Activated naive CD8-positive, alpha-beta T cell treated with anti-CD3 and anti-CD28 coated beads for 36 hours (primary cell): ENCODE data around the gene FAM107B. TPM values are rescaled to one million over a fixed set of nuclear protein-coding genes. Genes with fewer than 3 reads are reported as not detected.

Experiments used
- DNase-seq: peaks from one replicate; pipeline ENCODE4 v3.0.0; 2021
- H3K27ac Mint-ChIP-seq: one replicate; pipeline ENCODE4 v1.8.0; 2022; ENCODE audit warnings: mild to moderate bottlenecking, moderate library complexity, mixed read lengths
- H3K27me3 Mint-ChIP-seq: one replicate; pipeline ENCODE4 v1.8.0; 2022; ENCODE audit warnings: mild to moderate bottlenecking, mixed read lengths
- H3K36me3 Mint-ChIP-seq: one replicate; pipeline ENCODE4 v1.8.0; 2021; ENCODE audit warnings: mild to moderate bottlenecking, mixed read lengths
- H3K4me1 Mint-ChIP-seq: one replicate; pipeline ENCODE4 v1.8.0; 2021; ENCODE audit warnings: mixed read lengths
- H3K4me3 Mint-ChIP-seq: one replicate; pipeline ENCODE4 v1.8.0; 2022; ENCODE audit warnings: mild to moderate bottlenecking, moderate library complexity, mixed read lengths
- H3K9me3 Mint-ChIP-seq: one replicate; pipeline ENCODE4 v1.8.0; 2022; ENCODE audit warnings: mixed read lengths
- total RNA-seq, 2 experiments: library from RNA; stranded (reverse); gene quantifications; one replicate each; pipeline ENCODE4 v1.2.3, GENCODE V29; 2021

FAM107B gene
- total RNA-seq, 2 experiments from 2014 or later, result 195 to 203 TPM

GRCh38 chr10:14798636-14799035 is 23.9 kb upstream of the FAM107B start:
- no peaks in the 10 kb centered on the region for H3K4me1 Mint-ChIP-seq
- no peaks in the 10 kb centered on the region for H3K9me3 Mint-ChIP-seq
- H3K36me3 Mint-ChIP-seq, result no peaks in the 10 kb centered on the region
- no peak for DNase-seq
- no peaks in the 10 kb centered on the region for H3K27me3 Mint-ChIP-seq
- no peak overlapping the region for H3K4me3 Mint-ChIP-seq
- no peak overlapping the region for H3K27ac Mint-ChIP-seq

- no peaks in the 10 kb centered on the region for H3K4me1 Mint-ChIP-seq
- peaks cover 1% of the 10 kb centered on the region for H3K36me3 Mint-ChIP-seq
- H3K27ac Mint-ChIP-seq, result no peak overlapping the region
- H3K27me3 Mint-ChIP-seq, result no peaks in the 10 kb centered on the region
- H3K9me3 Mint-ChIP-seq, result peaks cover 9% of the 10 kb centered on the region
- H3K4me3 Mint-ChIP-seq, result no peak overlapping the region
- DNase-seq, result no peak
Observed at GRCh38 chr10:14787938-14788337, 13.2 kb upstream of the FAM107B start.

- Mint-ChIP-seq H3K36me3 (peaks cover 1% of the 10 kb centered on the region), H3K27ac (no peak overlapping the region), H3K27me3 (no peaks in the 10 kb centered on the region), H3K9me3 (peaks cover 8% of the 10 kb centered on the region), H3K4me3 (no peak overlapping the region), H3K4me1 (peaks cover 4% of the 10 kb centered on the region)
- DNase-seq, result no peak
Observed at GRCh38 chr10:14784459-14785055, 9.9 kb upstream of the FAM107B start.

GRCh38 chr10:14782691-14783363 is 8.1 kb upstream of the FAM107B start:
- peak overlapping the region; percentile 62 for H3K27ac Mint-ChIP-seq

GRCh38 chr10:14781763-14782162 is 7.1 kb upstream of the FAM107B start:
- Mint-ChIP-seq H3K36me3 (peaks cover 1% of the 10 kb centered on the region), H3K27me3 (no peaks in the 10 kb centered on the region), H3K4me3 (no peak overlapping the region), H3K9me3 (peaks cover 5% of the 10 kb centered on the region), H3K4me1 (peaks cover 4% of the 10 kb centered on the region), H3K27ac (no peak overlapping the region)
- no peak for DNase-seq

More at GRCh38 chr10:14782691-14783363, 8.1 kb upstream of the FAM107B start:
- peaks cover 1% of the 10 kb centered on the region for H3K36me3 Mint-ChIP-seq
- H3K4me1 Mint-ChIP-seq, result peaks cover 4% of the 10 kb centered on the region
- DNase-seq, result no peak
- H3K4me3 Mint-ChIP-seq, result no peak overlapping the region
- H3K27me3 Mint-ChIP-seq, result no peaks in the 10 kb centered on the region
- peaks cover 5% of the 10 kb centered on the region for H3K9me3 Mint-ChIP-seq

GRCh38 chr10:14779001-14779651 is 4.4 kb upstream of the FAM107B start:
- no peak overlapping the region for H3K27ac Mint-ChIP-seq
- H3K4me1 Mint-ChIP-seq, result peaks cover 4% of the 10 kb centered on the region
- H3K27me3 Mint-ChIP-seq, result no peaks in the 10 kb centered on the region
- no peaks in the 10 kb centered on the region for H3K36me3 Mint-ChIP-seq
- no peak for DNase-seq
- no peaks in the 10 kb centered on the region for H3K9me3 Mint-ChIP-seq
- no peak overlapping the region for H3K4me3 Mint-ChIP-seq

- DNase-seq, result no peak
- Mint-ChIP-seq H3K27me3 (no peaks in the 10 kb centered on the region), H3K4me3 (no peak overlapping the region), H3K4me1 (peaks cover 6% of the 10 kb centered on the region), H3K27ac (no peak overlapping the region), H3K9me3 (no peaks in the 10 kb centered on the region), H3K36me3 (no peaks in the 10 kb centered on the region)
Observed at GRCh38 chr10:14776546-14776945, 1.8 kb upstream of the FAM107B start.

- Mint-ChIP-seq H3K27me3 (no peaks in the 10 kb centered on the region), H3K36me3 (no peaks in the 10 kb centered on the region), H3K27ac (no peak overlapping the region), H3K4me1 (peaks cover 6% of the 10 kb centered on the region), H3K4me3 (no peak overlapping the region), H3K9me3 (no peaks in the 10 kb centered on the region)
- DNase-seq, result no peak
Observed at GRCh38 chr10:14775656-14776055, 959 bp upstream of the FAM107B start.

GRCh38 chr10:14774214-14774580 is 500 bp downstream of the FAM107B start:
- Mint-ChIP-seq H3K4me1 (peaks cover 6% of the 10 kb centered on the region), H3K27ac (no peak overlapping the region), H3K4me3 (no peak overlapping the region), H3K27me3 (no peaks in the 10 kb centered on the region), H3K9me3 (no peaks in the 10 kb centered on the region), H3K36me3 (no peaks in the 10 kb centered on the region)
- no peak for DNase-seq

GRCh38 chr10:14773551-14774213 is 1.0 kb downstream of the FAM107B start:
- Mint-ChIP-seq H3K4me3 (no peak overlapping the region), H3K27me3 (no peaks in the 10 kb centered on the region), H3K9me3 (no peaks in the 10 kb centered on the region), H3K36me3 (no peaks in the 10 kb centered on the region), H3K27ac (no peak overlapping the region), H3K4me1 (peaks cover 6% of the 10 kb centered on the region)
- no peak for DNase-seq

GRCh38 chr10:14772399-14772798 is 2.3 kb downstream of the FAM107B start:
- no peaks in the 10 kb centered on the region for H3K27me3 Mint-ChIP-seq
- H3K4me1 Mint-ChIP-seq, result peaks cover 6% of the 10 kb centered on the region
- H3K9me3 Mint-ChIP-seq, result no peaks in the 10 kb centered on the region
- no peaks in the 10 kb centered on the region for H3K36me3 Mint-ChIP-seq
- no peak overlapping the region for H3K4me3 Mint-ChIP-seq
- DNase-seq, result no peak
- H3K27ac Mint-ChIP-seq, result no peak overlapping the region

- Mint-ChIP-seq H3K9me3 (no peaks in the 10 kb centered on the region), H3K27me3 (no peaks in the 10 kb centered on the region), H3K4me1 (peaks cover 6% of the 10 kb centered on the region), H3K36me3 (no peaks in the 10 kb centered on the region), H3K27ac (no peak overlapping the region), H3K4me3 (no peak overlapping the region)
- DNase-seq, result no peak
Observed at GRCh38 chr10:14770927-14771326, 3.8 kb downstream of the FAM107B start.

GRCh38 chr10:14761372-14761771 is 13.3 kb downstream of the FAM107B start:
- no peak overlapping the region for H3K4me3 Mint-ChIP-seq
- H3K27ac Mint-ChIP-seq, result no peak overlapping the region
- no peaks in the 10 kb centered on the region for H3K9me3 Mint-ChIP-seq
- peaks cover 3% of the 10 kb centered on the region for H3K4me1 Mint-ChIP-seq
- H3K36me3 Mint-ChIP-seq, result no peaks in the 10 kb centered on the region
- DNase-seq, result no peak
- no peaks in the 10 kb centered on the region for H3K27me3 Mint-ChIP-seq

- DNase-seq, result no peak
- Mint-ChIP-seq H3K27ac (no peak overlapping the region), H3K4me3 (no peak overlapping the region), H3K27me3 (no peaks in the 10 kb centered on the region), H3K4me1 (peaks cover 3% of the 10 kb centered on the region), H3K36me3 (no peaks in the 10 kb centered on the region), H3K9me3 (no peaks in the 10 kb centered on the region)
Observed at GRCh38 chr10:14758994-14759664, 15.6 kb downstream of the FAM107B start.

GRCh38 chr10:14758451-14758850 is 16.2 kb downstream of the FAM107B start:
- Mint-ChIP-seq H3K27me3 (no peaks in the 10 kb centered on the region), H3K4me1 (peaks cover 3% of the 10 kb centered on the region), H3K36me3 (no peaks in the 10 kb centered on the region), H3K9me3 (no peaks in the 10 kb centered on the region), H3K4me3 (no peak overlapping the region), H3K27ac (no peak overlapping the region)
- DNase-seq, result no peak
